DMS 273 (cell line): ENCODE data around the gene IL17C.

Experiments
- DNase-seq: peaks from one replicate; lab custom pipeline; 2025; ENCODE audit not compliant: unreplicated experiment; lab: John Stamatoyannopoulos, UW

IL17C gene

GRCh38 chr16:88627531-88628411 lies 10.6 kb upstream of the IL17C start:
- DNase-seq, result no peak

DNA sequence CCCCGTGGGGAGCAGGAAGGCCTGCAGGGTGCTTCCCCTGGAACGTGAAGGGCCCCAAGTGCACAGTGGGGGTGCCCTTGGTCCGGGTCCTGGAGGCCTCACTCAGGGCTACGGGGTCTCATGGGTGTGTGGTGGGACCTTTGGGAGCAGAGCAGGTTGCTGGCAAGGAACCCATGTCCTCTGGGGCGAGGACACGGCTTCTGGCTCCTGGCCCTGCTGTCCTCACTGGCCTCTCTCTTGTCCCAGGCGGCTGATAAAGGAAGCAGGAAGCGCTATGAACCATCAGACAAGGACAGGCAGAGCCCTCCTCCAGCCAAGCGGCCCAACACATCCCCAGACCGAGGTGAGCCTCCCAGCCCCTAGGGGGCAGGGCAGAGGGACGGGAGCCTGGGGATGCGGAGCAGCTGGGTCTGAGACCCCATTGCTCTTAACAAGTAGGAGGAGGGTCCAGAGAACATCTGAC lies 9.8 kb upstream of the IL17C start:
- peak; percentile 60 for DNase-seq

DNA sequence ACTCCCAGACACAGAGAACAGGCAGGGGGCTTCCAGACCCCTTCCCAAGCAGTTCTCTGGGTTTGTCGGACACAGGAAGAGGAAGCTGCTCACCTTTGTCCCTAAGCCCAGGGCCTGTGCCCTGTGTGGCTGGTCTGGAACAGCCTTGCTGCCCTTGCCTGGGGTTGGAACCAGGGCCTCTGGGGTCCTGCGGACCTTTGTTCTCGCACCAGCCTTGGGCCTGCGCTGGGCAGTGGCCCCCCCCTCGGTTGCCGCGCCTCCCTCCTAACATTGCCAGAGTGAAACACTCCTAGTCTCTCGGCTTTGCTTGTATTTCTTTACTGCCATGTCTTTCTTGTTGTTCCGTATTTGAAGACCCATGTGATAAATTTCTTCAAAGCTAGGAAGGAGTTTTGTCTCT lies 8.5 kb upstream of the IL17C start:
- no peak for DNase-seq

DNA sequence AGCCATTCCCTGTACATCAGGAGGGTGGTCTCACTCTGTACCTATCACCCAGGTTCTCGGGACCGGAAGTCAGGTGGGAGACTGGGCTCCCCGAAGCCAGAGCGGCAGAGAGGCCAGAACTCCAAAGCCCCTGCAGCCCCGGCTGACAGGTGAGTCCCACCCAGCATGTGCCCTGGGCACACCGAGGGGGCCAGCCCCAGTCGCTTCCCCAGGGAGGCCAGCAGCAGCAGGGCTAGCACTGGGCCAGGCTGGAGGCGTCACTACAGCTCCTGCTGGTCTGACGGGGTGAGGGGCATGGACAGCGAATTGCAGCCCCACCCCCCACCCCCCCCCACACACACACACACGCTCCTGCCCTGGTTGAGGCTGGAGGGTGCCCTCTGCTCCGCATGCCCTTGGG lies 7.9 kb upstream of the IL17C start:
- no peak for DNase-seq

- DNase-seq, result no peak
Observed at GRCh38 chr16:88630941-88631340, 7.4 kb upstream of the IL17C start.

DNA sequence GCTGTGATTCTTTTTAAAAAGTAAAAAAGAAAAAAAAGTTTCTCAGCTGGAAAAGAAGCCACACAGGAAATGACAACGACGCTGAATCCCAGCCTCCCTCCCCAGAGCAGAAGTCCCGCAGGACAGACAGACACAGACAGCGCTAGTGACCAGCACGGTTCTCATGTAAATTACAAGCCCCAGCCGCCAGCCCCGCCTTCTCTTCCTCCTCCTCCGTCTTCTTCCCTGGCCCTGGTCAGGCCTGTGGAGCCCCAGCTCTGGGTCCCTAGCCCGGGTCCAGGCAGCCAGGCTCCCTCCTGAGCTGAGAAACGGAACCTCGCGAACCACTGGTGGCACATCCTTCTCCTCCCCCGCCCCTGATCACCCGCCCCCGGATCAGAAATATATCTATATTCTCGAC lies 7.0 kb upstream of the IL17C start:
- no peak for DNase-seq

- no peak for DNase-seq
Observed at GRCh38 chr16:88631920-88632586, 6.3 kb upstream of the IL17C start.

DNA sequence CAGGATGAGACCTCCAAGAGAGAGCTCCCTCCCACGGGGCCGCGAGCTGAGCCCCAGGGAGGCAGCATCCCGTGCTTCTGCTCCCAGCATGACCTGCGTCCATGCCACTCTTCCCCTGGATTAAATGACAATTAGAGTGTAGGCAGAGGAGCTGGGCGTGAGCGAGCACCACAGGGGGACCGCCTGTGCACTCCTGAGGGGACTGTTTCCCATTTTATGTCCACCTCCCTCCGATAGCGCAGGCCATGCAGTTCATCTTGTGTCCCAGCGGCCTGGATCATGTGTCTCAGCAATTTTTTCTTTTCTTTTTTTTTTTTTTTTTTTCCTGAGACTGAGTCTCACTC lies 5.8 kb upstream of the IL17C start:
- DNase-seq, result no peak

DNA sequence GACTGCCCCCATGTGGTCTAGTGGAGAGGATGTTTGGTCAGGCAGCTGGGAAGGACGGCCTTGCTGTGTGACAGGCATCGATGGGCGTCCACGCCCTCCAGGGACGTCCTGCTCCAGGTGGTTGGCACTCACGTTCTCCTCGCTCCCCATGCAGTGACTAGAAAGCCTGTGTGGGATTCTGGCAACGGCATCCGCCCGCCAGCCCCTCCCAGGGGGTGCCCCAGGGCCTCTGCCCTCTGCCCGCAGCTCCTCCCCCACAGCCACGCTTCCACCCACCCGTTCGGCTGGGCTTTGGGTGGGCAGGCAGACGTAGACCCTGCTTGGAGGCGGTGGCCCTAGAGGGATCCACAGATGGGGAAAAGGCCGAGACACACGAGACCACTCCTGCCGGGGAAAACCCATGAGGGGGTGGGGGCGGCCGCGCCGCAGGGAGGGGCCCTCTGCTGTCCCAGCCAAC lies 4.7 kb upstream of the IL17C start:
- DNase-seq, result peak; percentile 49

GRCh38 chr16:88634141-88634993 lies 4.0 kb upstream of the IL17C start:
- DNase-seq, result no peak

GRCh38 chr16:88634994-88635670 lies 3.2 kb upstream of the IL17C start:
- DNase-seq, result no peak

DNA sequence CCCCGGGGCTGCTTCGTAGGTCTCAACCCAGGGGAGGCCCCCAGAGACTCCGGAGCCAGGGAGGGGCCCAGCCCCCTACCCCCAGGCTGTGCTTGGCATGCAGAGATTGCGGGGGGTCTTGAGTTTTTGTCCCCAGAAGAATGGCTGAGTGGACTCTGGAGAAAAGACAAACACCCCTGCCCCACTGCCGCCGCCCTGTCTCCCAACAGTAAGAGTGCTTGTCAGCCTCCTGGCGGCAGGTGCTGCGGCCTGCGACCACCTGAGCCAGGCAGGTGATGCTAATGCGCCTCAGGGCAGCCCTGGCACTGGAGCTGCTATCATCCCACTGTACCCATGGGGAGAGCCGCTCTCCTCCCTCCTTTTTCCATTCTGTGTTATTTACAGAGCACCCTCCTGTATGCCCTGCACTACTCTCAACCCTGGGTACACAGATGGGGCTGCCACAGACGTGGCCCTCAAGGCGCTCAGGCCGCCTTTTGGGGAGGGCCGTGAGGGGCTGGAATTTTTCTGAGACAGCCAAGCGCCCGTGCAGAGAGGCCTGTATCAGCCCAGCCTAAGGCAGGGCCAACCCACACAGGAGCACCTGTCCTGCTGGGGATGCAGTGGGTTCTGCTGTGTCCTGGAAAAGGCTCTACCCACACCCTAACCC lies 2.6 kb upstream of the IL17C start:
- no peak for DNase-seq

DNA sequence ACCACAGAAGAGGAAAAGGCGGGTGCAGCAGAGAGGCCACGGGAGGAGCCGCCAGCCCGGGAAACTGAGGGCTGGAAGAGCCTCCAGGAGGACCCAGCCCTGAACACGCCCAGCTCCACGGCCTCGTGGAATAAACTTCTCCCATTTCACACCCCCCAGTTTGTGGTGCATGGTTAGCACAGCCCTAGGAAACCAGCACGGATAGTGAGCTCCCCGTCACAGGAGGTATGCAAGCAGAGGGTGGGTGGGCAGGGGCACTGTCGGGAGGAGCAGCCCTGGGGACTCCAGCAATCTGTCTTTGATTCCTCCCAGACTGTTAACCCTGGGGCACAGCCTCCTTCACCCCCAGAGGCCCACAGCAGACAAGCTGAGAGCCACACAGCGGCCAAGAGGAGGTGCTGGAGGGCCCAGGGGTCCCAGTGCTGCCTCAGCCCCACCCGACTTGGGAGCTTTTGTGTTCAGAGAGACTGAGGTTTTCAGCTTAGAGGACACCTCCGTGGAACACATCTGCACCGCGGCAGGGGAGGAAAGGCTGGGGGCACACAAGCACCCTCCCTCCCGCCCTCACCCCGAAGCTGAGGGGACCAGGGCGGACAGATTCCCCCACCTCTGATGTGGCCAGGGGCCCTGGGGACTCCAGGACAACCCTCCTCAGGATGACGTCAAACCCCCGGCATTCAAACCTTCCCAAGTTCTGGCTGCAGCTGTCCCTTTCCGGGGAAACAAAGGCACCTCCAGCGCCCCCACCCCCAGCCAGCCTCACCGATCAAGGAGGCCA lies 1.7 kb upstream of the IL17C start:
- no peak for DNase-seq

- peak; percentile 63 for DNase-seq
Observed at GRCh38 chr16:88639231-88640038, 1.1 kb downstream of the IL17C start.

GRCh38 chr16:88640039-88640495 lies 1.7 kb downstream of the IL17C start:
- no peak for DNase-seq

GRCh38 chr16:88640498-88641247 lies 2.3 kb downstream of the IL17C start:
- DNase-seq, result no peak

DNA sequence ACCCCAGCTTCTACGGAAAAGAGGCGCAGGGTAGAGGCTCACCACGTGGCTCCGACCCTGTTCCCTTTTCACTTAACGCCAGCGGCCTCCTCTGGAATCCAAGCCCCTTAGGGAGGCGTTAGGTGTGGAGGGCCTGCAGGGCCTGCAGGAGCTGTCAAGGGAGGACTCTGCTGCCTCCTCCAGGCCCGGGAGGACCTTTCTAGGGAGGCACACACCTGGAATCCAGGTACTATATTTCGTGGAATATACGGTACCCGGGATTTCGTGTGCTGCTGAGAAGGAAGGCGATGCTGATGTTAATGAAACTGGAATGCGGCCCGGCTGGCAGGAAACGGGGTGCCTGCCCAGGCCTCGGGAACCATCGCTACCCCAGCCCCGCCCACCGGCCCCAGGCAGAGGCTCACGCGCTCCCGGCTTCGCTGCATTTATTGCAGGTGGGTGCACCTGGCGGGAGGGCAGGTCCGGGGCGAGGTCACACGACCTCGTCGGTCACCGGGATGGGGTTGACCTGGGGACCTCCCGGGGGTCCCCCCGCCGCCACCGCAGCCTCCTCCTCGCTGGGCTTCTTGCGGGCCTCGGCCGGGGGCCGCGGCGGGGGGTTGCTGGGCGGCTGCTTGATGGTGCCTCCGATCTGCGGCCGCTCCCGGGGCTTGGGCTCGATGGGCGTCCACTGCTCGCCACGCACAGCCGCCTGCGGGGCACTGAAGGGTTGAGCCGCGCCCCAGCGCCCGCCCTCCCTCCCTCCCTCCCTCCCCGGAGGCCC lies 4.7 kb downstream of the IL17C start:
- no peak for DNase-seq

DNA sequence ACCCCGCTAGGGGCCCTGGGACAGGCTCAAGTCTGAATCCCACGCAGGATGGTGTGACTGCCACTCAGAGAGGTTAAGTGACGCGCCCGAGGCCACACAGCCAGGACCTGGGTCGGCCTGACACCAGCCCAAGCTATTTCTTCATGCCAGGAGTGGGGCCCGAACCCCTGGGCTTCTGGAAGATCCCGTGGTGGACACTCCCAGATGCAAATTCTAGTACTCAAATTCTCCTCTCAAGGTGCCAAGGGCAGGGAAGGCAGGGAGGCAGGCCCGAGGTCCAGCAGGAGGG lies 5.2 kb downstream of the IL17C start:
- DNase-seq, result no peak
